T-helper 1 cell treated with Interleukin-12 subunit alpha and Interleukin-12 subunit beta and Interleukin-4 antibody, amounts not matched to agents 30 ng/mL and 1 ng/mL, for 36 hours (primary cell): ENCODE data around the gene KIF26B. TPM values are rescaled to one million over a fixed set of nuclear protein-coding genes. Genes with fewer than 3 reads are reported as not detected.
"Not testable (repeated sequence)": the region's sequence is repeated elsewhere in the genome, so short reads cannot be mapped to it uniquely, and the experiment has no call there.

Experiments used
- intact Hi-C: fragments of 100-400 bp; cut with micrococcal nuclease; formaldehyde crosslinking; loops from one replicate; pipeline ENCODE4 v1.15.1; 2024
- total RNA-seq: library from RNA; stranded (reverse); gene quantifications from 2 replicates; pipeline ENCODE4 v1.2.3, GENCODE V29; 2022

Gene KIF26B
- total RNA-seq, 1 donor from 2014 or later: not detected

DNA sequence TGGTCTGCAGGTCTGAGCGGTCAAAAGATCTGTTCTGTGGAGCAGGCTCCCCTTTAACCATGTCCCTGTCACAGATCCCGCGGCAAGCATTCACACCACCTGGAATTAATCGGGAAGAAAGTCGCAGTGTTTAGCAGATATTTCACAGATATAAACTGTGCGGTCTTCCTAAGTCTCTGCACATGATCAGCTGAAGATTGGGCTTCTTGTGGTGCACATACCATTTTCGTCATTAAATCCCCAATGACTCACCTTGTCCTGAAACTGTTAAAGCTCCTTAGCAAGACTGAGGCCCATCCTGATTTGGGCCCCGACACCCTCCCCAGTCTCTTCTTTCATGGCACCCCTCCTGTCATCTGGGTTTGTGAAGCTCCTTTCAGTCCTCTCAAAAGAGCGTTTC is 158.8 kb downstream of the KIF26B start:
- intact Hi-C loops: no loop called here

DNA sequence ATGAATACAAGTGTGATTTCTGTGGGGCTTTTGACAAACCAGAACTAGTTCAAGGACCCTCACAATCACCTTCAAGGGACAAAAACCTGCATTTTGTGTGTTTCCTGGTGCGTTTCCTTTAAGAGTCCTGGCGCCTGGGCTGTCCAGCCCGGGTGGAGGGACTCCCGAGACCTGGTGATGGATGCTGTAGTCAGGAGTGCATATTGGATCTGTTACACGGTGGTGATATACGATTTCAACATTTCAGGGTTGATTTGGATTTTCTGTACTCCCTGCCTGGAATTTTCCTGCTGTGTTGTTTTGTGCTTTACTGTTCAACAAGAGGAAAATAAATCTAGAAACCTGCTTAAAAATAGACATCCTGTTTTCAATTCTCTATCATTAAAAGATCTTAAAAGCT is 162.0 kb downstream of the KIF26B start:
- intact Hi-C loops: no loop called here

DNA sequence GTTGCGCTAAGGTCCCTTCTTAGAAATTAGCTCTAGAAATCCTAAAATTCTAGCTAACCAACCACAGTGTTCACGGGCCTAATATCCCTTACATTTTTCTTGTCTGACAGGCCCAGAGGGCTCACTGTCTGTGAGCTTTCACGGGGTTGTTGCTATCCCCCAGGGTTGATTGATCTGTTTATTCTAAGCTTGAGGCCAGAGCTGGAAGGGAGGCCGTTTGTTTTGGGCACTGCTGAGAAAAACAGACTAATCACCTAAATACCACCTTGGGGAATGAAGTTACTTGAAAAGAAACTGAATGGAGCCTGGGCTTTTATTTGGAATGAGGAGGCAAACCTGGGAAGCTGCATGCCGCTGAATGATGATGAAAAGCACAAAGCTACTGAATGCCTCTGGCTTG is 162.4 kb downstream of the KIF26B start:
- intact Hi-C loops: no loop called here

DNA sequence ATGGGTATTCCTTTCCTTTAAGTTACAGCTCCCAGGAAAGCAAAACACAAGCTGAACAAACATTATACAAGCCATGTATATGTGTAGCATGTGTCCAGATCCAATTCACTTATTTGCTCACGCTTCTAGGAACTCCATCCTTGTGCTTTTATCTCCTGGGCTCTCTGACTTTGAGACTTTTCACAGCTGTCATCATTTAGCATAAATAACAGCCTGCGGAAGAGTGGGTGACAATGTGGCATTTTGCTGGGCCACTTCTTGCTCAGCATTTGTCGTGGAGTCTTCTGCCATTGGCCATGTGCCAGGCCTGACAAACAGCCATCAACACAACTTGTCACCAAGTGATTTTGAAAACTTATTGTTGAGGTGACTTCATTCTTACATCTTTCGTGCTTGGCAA is 164.3 kb downstream of the KIF26B start:
- intact Hi-C loops: no loop called here

DNA sequence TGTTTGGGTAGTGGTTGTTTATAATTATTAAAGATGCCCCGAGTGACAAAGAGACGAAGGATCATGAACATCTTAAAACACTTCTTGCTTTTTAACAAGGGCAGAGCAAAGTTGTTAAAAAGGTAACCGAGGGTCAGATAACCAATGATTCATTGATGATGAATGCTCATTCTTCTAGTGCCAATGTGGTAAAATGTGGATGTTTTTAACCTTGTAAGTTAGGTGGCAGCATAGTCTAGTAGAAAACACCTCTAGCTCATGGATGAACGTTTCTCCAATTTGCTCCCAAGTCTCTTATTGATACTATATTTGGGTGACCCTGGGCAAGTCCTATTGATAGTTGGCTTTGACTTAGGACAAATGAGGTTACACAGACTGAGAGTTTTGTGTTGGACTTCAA is 167.9 kb downstream of the KIF26B start:
- intact Hi-C loops: no loop called here

DNA sequence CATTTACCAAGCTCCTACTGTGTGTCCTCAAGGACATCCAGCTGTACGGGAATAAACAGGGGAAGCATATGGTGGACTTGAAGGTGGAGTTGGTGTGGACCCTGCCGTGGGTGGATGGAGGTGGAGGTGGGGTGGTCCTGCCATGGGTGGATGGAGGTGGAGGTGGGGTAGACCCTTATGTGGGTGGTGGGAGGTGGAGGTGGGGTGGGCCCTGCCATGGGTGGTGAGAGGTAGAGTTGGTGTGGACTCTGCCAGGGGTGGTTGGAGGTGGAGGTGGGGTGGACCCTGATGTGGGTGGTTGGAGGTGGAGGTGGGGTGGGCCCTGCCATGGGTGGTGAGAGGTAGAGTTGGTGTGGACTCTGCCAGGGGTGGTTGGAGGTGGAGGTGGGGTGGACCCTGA is 169.0 kb downstream of the KIF26B start:
- intact Hi-C loops: not testable (repeated sequence)

DNA sequence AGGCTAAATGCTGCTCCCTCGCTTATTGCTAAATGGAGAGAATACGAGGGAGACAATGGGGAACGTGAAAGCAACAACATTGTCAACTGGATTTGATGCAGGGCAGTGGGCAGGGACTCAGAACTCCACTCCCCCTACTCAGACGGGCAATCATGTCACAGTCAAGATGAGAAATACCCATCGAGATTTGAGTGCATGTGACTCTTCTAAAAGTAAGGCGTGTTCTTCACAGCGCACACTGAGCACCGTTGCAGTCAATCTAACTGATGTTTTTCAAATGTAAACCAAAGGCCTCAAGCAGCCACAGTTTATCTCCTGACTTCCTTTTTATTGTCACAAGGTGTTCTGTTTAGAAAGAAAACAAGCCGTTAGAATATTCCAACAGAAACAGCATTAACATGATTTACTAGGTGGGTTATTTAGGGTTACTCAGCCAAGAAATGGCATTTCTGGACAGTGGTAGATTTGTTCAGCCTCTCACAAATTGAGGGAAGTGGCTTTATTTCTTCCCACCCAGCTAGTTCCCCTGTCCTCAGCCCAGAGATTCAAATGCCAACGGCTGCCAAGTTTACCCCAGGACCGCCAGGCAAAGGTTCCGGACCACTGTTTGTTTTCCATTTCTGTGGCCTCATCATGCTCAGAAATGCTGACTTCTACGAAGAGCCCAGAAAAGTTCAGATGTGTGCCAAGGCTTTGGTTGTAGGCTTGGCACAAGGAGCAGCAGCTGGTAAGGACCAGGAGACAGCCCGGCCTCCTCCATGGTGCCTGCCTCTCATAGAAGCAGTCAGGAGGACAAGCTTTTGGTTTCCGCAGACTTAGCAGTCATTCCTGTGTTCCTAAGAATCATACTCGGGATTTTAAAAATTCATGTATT is 171.4 kb downstream of the KIF26B start:
- intact Hi-C loops: no loop called here

DNA sequence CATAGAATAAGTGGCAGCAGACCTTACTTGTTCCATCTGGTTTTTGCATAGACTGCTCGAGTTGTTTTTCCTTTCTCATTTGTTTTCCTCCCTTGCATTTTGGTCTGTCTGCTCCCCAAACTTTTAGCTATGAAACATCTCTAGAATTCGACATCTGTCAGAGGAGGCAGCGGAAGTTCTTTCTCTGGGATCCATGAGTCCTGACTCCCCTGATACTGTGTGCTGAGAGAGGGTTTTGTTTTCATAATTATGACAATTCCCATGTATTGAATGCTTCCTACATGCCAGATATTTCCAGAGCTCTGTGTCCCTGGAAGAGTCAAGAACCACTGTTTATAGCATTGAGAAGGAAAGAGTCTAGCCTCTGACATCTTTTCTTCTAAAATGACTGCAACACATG is 172.6 kb downstream of the KIF26B start:
- intact Hi-C loops: no loop called here

DNA sequence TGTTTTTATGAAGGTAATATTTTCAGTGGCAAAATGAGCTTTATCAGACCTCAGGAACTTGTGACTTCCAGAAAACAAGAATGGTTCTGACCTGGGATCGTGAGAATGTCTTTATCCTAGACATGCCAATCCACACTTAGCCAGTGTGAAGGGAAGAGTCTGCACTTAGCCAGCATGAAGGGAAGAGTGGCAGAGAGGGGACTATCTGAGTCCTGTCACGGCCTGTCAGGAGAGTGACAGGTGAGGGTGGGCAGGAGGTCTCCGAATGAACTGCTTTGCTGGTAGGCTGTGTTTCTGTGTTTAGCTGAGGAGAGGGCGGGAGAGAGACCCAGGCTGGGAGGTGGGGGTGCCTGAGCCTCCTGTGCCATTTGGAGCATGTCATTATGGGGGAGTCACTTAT is 173.1 kb downstream of the KIF26B start:
- intact Hi-C loops: no loop called here

DNA sequence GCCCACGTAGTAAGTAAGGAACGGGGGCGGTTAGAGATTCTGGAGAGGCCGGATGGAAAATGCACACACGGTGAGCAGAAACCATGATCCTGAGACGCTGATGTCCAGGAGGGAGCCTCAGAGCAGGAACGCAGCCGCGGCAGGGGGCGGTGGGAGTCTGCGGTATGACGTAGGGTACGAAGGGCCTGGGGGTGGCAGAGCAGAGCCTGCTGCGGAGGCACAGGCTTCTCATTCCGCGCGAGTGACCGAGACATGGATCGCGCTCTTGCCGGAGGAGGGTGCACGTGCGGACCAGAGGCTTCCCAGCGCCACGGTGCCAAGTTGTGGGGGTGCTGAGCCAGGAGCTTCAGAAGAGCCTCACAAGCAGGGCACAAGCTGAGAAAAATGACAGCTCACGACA is 176.2 kb downstream of the KIF26B start:
- intact Hi-C loops: no loop called here

DNA sequence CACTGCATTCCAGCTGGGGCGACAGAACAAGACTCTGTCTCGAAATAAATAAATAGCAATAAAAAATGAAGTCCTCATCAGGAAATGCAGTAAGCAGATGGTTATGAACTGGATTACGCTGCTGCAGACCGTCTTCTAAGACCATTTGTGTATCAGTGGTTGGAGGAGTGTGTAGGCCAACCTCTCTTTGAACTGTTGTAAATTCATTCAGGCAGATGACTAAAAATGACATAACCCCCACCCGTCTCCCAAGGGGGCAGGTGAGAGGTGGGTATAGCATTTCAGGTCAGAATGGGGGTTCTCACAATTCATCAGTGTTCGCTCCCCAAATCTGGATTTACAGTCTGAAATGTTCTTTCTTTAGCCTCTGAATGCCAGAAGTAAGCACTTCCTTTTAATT is 177.3 kb downstream of the KIF26B start:
- intact Hi-C loops: no loop called here

DNA sequence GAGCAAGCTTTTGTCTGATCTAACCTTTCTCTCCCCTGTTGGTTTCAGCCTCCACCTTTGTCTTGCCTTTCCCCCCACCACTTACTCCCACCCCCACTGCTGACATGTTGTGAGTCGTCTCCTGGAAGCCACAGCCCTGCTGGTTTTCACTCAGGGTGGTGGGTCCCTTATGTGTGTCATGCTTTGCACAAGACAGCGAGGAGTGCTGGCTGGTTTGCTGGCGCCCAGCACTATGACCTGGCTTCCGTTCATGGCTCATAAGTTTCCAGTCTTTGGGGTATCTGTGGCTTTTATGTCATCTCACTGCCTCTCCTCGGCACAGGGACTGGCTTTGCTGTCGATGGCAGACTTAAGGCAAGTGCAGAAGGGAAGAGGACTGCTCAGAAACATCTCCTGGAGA is 177.7 kb downstream of the KIF26B start:
- intact Hi-C loops: no loop called here

DNA sequence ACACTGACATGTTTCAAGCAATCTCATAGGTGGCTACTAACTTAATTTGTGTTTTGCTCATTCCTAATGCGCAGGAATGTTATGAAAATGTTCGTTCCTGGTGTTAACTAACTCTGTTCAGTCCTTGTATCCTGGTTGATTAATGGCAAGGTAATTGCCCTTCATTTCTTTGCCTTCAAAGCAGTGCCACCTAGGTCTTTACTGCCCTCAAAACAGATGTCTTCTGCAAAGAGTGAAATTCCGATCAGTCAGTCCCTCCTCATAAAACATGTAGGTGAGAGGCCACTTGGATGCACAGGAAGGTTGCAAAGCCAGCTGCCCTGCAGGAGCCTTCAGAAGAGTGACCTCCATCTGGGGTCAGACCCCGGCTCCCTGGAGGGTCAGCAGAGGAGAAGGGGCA is 179.4 kb downstream of the KIF26B start:
- intact Hi-C loops: no loop called here

DNA sequence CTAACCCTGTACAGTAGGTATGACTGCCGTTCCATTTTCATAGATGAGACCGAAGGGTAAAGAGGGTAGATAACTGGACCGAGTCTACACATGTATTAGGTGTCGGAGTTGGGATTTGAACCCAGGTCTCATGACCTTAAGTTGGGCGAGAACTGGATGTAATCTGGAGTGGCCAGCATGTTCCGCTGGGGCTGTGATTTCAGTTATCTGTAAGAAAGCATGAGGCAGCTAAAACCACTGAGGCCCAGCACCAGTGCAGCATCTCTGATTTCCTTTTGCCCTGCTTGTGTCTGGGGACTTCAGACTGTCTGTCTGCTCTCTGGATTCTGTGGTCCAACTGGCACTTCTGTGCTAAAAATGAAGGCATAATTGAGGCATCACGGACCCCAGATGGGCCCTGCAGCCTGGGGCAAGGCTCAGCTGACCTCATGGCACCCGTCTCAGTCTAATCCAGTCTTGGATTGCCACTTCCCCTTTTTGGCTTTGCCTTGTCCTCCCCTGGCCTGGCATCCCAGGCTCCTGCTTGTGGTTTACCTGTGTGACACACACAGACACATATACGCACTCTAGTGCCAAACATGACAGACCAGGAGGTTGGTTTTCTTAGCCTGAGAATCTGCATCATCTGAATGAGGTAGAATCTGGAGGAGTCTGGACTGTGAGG is 180.2 kb downstream of the KIF26B start:
- intact Hi-C loops: no loop called here

DNA sequence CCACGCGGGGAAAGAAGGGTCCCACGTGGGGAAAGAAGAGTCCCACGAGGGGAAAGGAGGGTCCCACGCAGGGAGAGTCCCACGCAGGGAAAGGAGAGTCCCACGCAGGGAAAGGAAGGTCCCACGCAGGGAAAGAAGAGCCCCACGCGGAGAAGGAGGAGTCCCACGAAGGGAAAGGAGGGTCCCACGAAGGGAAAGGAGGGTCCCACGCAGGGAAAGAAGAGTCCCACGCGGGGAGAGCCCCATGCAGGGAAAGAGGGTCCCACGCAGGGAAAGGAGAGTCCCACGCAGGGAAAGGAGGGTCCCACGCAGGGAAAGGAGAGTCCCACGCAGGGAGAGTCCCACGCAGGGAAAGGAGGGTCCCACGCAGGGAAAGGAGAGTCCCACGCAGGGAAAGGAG is 180.9 kb downstream of the KIF26B start:
- intact Hi-C loops: not testable (repeated sequence)

DNA sequence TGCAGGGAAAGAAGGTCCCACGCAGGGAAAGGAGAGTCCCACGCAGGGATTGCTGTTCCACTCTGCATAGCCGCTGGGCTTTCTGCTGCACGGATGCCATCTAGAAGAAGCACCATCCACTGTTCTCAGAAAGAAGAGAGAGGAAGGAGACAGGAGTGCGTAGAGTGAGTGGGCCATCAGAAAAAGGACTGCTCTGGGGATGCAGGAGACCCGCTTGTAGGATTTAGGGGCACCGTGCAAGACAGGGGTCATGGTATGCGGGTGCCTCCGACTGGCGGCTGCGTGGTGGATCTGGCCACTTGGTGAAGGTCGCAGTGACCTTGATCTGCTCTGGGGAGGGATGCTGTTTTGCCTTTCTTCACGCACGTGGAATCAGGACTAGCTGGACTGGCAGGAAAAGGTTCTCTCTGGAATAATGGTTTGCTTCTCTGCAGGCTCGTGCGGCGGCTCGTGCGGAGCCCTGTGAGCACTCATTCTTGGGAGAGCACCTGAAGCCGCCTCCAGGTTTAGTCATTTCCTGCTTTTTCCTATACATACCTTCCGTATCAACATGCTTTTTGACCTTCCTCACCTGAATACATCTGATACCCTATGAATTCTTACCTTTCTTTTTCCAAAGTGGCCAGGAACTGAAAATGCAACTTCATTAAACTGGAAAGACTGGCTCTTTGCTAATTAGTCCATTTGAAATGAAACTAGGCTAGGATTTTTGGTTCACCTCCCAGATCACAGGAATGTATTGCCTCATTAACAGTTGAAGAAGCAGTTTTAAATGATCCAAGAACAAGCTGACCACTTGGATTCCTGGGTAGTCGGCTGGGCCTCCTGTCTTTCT is 181.6 kb downstream of the KIF26B start:
- intact Hi-C loops: no loop called here

DNA sequence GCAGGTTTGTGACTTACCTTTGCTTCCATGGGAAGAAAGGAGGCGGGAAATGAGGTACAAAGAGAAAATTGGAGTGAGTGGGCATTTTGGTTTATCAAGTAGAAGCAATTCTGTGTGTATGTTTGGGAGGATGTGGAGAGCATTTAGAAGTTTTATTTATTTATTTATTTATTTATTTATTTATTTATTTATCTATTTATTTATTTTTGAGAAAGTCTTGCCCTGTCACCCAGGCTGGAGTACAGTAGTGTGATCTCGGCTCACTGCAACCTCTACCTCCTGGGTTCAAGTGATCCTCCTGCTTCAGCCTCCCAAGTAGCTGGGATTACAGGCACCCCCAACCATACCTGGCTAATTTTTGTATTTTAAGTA is 182.2 kb downstream of the KIF26B start:
- intact Hi-C loops: not testable (repeated sequence)

DNA sequence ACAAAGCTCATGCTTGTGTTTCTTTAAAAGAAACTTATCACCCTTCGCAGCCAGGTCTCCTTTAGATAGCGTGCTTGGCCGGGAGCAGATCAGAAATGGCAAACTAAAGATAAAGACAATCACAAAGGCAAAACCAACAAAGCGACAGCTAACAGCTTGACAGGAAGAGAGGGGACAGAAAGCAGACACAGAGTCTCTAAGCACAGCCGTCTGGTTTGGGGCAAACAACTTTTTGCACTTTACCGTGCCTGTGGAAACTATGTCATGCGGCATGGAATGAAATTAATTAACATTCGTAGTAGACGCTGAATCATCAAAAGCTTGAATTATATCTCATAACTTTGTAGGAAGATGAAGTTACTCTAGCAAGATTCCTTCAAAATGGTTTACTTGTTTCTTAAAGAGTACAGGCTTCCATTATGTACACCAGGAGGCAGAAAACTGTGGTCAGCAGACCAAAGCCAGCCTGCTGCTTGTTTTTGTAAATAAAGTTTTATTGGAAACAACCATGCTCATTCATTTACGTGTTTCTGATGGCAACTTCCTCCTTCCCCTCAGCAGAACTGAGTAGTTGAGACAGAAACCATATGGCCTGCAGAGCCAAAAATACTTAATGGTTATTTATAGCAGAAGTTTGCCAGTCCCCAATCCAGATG is 183.2 kb downstream of the KIF26B start:
- intact Hi-C loops: no loop called here

DNA sequence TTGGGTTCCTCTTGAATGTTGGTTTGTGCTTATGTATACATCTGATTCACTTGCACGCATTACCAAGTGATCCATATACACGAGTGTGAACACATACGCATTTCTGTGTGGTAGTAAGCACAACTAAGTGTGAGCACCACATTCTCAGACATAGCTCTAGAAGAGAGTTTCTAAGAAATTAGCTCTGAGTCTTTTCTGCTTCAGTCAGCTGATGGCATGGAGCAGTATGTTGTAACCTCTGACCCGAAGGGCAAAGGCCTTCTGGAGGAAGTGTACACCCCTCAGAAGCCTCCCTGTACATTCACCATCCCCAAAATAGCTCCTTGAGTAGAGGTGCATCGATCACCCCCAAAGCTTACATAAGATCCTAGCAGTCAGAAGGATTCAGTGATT is 183.7 kb downstream of the KIF26B start:
- intact Hi-C loops: no loop called here

DNA sequence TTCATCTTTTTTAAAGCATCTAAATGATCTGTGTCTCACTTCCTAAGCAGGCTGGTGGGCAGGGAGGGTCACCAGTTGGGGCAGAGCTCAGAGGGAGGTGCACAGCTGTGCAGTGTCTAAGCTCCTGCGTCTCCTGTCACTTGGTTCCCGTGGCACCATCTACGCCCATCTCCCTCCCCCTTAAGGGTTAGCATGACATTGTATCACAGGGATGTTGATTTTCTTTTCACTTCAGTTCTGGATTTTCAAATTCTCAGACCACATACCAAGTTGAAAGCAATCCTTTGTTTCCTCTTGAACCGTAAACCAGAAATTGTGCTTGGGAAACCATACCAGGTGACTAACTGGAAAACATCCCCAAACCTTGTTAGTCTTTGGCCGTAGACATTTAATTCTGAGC is 187.0 kb downstream of the KIF26B start:
- intact Hi-C loops: no loop called here

DNA sequence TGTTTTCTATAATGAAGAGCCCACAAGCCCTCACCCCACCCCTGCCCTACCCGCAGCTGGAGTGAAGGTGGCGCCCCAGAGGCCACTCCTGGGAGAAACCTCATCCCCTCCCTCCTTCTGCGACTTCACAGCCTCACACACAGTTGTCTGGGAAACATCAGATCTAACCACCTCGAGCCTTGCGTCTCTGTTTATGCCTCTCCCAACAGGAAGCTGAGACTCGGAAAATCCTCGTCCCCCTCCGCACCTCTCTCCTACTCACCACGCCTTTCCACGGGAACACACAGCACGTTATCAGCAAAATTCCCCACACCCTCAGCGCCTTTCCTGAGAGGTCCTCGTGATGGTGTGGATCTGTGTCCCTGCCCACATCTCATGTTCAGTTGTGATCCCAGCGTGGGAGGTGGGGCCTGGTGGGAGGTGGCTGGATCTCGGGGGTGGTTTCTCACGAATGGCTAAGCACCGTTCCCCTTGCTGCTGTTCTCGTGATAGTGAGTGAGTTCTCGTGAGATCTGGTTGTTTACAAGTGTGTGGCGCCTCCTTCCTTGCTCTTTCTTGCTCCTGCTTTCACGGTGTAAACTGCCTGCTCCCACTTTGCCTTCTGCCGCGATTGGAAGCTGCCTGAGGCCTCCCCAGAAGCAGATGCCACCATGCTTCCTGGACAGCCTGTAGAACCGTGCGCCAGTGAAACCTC is 190.6 kb downstream of the KIF26B start:
- intact Hi-C loops: no loop called here
